HEK293 (cell line): Measurements from ENCODE around the gene GJB4.

Experiments
- CTCF ChIA-PET: fragments of 350-600 bp; formaldehyde crosslinking; extraction: SDS; loops from one replicate; lab custom pipeline; 2021; ENCODE audit warnings: antibody characterized with exemption; lab: Yijun Ruan, JAX
- POLR2A ChIA-PET: fragments of 300-600 bp; formaldehyde crosslinking; extraction: SDS; loops from one replicate; lab custom pipeline; 2020; ENCODE audit warnings: antibody characterized with exemption, inconsistent platforms; lab: Yijun Ruan, JAX
- H3K27ac ChIP-seq: fragments of 200-500 bp; sonication (Bioruptor generic); 2 replicates; pipeline ENCODE4 v1.5.1; 2014; ENCODE audit warnings: low read depth, low read length, control low read depth, inconsistent platforms; ENCODE audit errors: extremely low read depth
- H3K36me3 ChIP-seq, 2 experiments: fragments of 200-500 bp in 1 of 2; sonication (Bioruptor generic) in 1 of 2; 1 replicate in 1 of 2; 2 replicates in 1 of 2; pipeline ENCODE4 v1.5.1; 2014 to 2017; ENCODE audit warnings: inconsistent platforms in 2 of 2, low read length in 2 of 2; ENCODE audit not compliant: control insufficient read depth in 2 of 2, insufficient read depth in 1 of 2
- H3K4me1 ChIP-seq: fragments of 200-500 bp; sonication (Bioruptor generic); 2 replicates; pipeline ENCODE4 v1.5.1; 2014; ENCODE audit warnings: mild to moderate bottlenecking, low read length, inconsistent platforms; ENCODE audit not compliant: control insufficient read depth, insufficient read depth
- H3K4me3 ChIP-seq: 2 replicates; pipeline ENCODE4 v1.5.1; 2011; ENCODE audit warnings: low read depth, mild to moderate bottlenecking, control low read depth, low read length, moderate library complexity
- H3K9me3 ChIP-seq: fragments of 200-500 bp; sonication (Bioruptor generic); 2 replicates; pipeline ENCODE4 v1.5.1; 2014; ENCODE audit warnings: low read depth, low read length, inconsistent platforms; ENCODE audit not compliant: control insufficient read depth, insufficient read depth
- BCL11B ChIP-seq: fragments of 450-650 bp; formaldehyde crosslinking; IDR thresholded peaks from 2 replicates; pipeline ENCODE4 v1.5.1; 2016; ENCODE audit warnings: low read depth, missing biosample characterization, missing genetic modification characterization
- ZNF146 ChIP-seq: fragments of 450-650 bp; formaldehyde crosslinking; IDR thresholded peaks from 2 replicates; pipeline ENCODE4 v1.5.1; 2016; ENCODE audit warnings: missing biosample characterization, missing genetic modification characterization
- ZNF157 ChIP-seq: fragments of 450-650 bp; formaldehyde crosslinking; IDR thresholded peaks from 2 replicates; pipeline ENCODE4 v1.5.1; 2016; ENCODE audit warnings: missing biosample characterization, missing genetic modification characterization
- ZNF529 ChIP-seq: fragments of 450-650 bp; formaldehyde crosslinking; IDR thresholded peaks from 2 replicates; pipeline ENCODE4 v1.5.1; 2017; ENCODE audit warnings: missing genetic modification characterization, missing biosample characterization; ENCODE audit not compliant: insufficient replicate concordance
- ZNF558 ChIP-seq: fragments of 450-650 bp; formaldehyde crosslinking; IDR thresholded peaks from 2 replicates; pipeline ENCODE4 v1.5.1; 2016; ENCODE audit warnings: missing biosample characterization, missing genetic modification characterization
- ZNF660 ChIP-seq: fragments of 450-650 bp; IDR thresholded peaks from 2 replicates; pipeline ENCODE4 v1.5.1; 2018; ENCODE audit warnings: missing biosample characterization, mild to moderate bottlenecking, missing genetic modification characterization
- ZNF768 ChIP-seq: fragments of 450-650 bp; formaldehyde crosslinking; IDR thresholded peaks from 2 replicates; pipeline ENCODE4 v1.5.1; 2018; ENCODE audit warnings: missing biosample characterization, mild to moderate bottlenecking, missing genetic modification characterization
- ZNF843 ChIP-seq: fragments of 450-650 bp; formaldehyde crosslinking; IDR thresholded peaks from 2 replicates; pipeline ENCODE4 v1.5.1; 2016; ENCODE audit warnings: missing biosample characterization, missing genetic modification characterization
- TF ChIP-seq, protein P1 (sequence below): fragments of 450-650 bp; formaldehyde crosslinking; IDR thresholded peaks from 2 replicates; pipeline ENCODE4 v1.5.1; 2016; ENCODE audit warnings: missing biosample characterization, missing genetic modification characterization
- TF ChIP-seq, protein P2 (sequence below): fragments of 450-650 bp; formaldehyde crosslinking; IDR thresholded peaks from 2 replicates; pipeline ENCODE4 v1.5.1; 2016; ENCODE audit warnings: missing biosample characterization, missing genetic modification characterization
- TF ChIP-seq, protein P3 (sequence below): fragments of 450-650 bp; formaldehyde crosslinking; IDR thresholded peaks from 2 replicates; pipeline ENCODE4 v1.5.1; 2017; ENCODE audit warnings: missing biosample characterization, missing genetic modification characterization
- TF ChIP-seq, protein P4 (sequence below): fragments of 450-650 bp; formaldehyde crosslinking; IDR thresholded peaks from 2 replicates; pipeline ENCODE4 v1.5.1; 2016; ENCODE audit warnings: missing biosample characterization, missing genetic modification characterization
- TF ChIP-seq, protein P5 (sequence below): fragments of 450-650 bp; formaldehyde crosslinking; IDR thresholded peaks from 2 replicates; pipeline ENCODE4 v1.5.1; 2016; ENCODE audit warnings: missing biosample characterization, missing genetic modification characterization, borderline replicate concordance

Gene GJB4

DNA sequence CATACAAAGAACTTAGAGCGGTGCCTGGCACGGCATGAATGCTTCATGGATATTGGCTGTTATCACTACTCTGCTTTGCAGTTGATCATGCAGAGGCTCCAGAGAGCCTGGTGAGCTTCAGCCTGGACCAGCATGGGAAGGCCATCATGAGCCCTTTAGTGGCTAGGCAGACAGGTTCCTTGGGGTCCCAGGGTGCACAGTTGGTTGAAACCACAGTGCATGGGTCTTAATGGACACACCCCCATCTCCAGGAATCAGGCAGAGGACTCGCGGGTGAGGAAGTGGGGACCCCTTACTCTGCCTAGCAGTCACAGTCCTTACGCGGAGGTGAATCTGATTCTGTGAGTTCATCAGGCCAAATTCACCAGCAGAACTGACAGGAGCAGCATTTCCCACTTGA, 3.6 kb upstream of the GJB4 start (continued):
- TF ChIP-seq ZNF660 (tag by site-specific recombination) (no peak), BCL11B (tag by site-specific recombination) (no peak), ZNF768 (no peak), ZNF529 (tag by site-specific recombination) (no peak)
- TF ChIP-seq, protein P1, sequence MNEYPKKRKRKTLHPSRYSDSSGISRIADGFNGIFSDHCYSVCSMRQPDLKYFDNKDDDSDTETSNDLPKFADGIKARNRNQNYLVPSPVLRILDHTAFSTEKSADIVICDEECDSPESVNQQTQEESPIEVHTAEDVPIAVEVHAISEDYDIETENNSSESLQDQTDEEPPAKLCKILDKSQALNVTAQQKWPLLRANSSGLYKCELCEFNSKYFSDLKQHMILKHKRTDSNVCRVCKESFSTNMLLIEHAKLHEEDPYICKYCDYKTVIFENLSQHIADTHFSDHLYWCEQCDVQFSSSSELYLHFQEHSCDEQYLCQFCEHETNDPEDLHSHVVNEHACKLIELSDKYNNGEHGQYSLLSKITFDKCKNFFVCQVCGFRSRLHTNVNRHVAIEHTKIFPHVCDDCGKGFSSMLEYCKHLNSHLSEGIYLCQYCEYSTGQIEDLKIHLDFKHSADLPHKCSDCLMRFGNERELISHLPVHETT = no peak

DNA sequence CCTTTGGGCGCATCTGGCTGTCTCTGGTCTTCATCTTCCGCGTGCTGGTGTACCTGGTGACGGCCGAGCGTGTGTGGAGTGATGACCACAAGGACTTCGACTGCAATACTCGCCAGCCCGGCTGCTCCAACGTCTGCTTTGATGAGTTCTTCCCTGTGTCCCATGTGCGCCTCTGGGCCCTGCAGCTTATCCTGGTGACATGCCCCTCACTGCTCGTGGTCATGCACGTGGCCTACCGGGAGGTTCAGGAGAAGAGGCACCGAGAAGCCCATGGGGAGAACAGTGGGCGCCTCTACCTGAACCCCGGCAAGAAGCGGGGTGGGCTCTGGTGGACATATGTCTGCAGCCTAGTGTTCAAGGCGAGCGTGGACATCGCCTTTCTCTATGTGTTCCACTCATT, 2.2 kb upstream of the GJB4 start:
- Histone ChIP-seq H3K9me3 (no peaks in the 10 kb centered on the region), H3K27ac (no peak overlapping the region), H3K4me3 (no peak overlapping the region), H3K36me3 (no peaks in the 10 kb centered on the region), H3K4me1 (no peaks in the 10 kb centered on the region)
- ChIA-PET CTCF (interaction anchor here (0.7 to 1.5 kb wide), 2 partner anchors 10 to 15 kb away, joined by 3 to 4 read pairs; no protein-coding TSS in a partner anchor), POLR2A (no interaction called here)
- TF ChIP-seq, protein P2, sequence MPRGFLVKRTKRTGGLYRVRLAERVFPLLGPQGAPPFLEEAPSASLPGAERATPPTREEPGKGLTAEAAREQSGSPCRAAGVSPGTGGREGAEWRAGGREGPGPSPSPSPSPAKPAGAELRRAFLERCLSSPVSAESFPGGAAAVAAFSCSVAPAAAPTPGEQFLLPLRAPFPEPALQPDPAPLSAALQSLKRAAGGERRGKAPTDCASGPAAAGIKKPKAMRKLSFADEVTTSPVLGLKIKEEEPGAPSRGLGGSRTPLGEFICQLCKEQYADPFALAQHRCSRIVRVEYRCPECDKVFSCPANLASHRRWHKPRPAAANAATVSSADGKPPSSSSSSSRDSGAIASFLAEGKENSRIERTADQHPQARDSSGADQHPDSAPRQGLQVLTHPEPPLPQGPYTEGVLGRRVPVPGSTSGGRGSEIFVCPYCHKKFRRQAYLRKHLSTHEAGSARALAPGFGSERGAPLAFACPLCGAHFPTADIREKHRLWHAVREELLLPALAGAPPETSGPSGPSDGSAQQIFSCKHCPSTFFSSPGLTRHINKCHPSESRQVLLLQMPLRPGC (tag by site-specific recombination) = no peak
- no peak for TF ChIP-seq ZNF843
- TF ChIP-seq, protein P3, sequence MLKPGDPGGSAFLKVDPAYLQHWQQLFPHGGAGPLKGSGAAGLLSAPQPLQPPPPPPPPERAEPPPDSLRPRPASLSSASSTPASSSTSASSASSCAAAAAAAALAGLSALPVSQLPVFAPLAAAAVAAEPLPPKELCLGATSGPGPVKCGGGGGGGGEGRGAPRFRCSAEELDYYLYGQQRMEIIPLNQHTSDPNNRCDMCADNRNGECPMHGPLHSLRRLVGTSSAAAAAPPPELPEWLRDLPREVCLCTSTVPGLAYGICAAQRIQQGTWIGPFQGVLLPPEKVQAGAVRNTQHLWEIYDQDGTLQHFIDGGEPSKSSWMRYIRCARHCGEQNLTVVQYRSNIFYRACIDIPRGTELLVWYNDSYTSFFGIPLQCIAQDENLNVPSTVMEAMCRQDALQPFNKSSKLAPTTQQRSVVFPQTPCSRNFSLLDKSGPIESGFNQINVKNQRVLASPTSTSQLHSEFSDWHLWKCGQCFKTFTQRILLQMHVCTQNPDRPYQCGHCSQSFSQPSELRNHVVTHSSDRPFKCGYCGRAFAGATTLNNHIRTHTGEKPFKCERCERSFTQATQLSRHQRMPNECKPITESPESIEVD (tag by site-specific recombination) = no peak
- TF ChIP-seq ZNF146 (tag by site-specific recombination) = no peak
- TF ChIP-seq ZNF558 (tag by site-specific recombination) = no peak
- TF ChIP-seq, protein P4, sequence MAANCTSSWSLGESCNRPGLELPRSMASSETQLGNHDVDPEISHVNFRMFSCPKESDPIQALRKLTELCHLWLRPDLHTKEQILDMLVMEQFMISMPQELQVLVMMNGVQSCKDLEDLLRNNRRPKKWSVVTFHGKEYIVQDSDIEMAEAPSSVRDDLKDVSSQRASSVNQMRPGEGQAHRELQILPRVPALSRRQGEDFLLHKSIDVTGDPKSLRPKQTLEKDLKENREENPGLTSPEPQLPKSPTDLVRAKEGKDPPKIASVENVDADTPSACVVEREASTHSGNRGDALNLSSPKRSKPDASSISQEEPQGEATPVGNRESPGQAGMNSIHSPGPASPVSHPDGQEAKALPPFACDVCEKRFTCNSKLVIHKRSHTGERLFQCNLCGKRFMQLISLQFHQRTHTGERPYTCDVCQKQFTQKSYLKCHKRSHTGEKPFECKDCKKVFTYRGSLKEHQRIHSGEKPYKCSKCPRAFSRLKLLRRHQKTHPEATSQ (tag by site-specific recombination) = no peak
- TF ChIP-seq ZNF157 = no peak
- TF ChIP-seq, protein P5, sequence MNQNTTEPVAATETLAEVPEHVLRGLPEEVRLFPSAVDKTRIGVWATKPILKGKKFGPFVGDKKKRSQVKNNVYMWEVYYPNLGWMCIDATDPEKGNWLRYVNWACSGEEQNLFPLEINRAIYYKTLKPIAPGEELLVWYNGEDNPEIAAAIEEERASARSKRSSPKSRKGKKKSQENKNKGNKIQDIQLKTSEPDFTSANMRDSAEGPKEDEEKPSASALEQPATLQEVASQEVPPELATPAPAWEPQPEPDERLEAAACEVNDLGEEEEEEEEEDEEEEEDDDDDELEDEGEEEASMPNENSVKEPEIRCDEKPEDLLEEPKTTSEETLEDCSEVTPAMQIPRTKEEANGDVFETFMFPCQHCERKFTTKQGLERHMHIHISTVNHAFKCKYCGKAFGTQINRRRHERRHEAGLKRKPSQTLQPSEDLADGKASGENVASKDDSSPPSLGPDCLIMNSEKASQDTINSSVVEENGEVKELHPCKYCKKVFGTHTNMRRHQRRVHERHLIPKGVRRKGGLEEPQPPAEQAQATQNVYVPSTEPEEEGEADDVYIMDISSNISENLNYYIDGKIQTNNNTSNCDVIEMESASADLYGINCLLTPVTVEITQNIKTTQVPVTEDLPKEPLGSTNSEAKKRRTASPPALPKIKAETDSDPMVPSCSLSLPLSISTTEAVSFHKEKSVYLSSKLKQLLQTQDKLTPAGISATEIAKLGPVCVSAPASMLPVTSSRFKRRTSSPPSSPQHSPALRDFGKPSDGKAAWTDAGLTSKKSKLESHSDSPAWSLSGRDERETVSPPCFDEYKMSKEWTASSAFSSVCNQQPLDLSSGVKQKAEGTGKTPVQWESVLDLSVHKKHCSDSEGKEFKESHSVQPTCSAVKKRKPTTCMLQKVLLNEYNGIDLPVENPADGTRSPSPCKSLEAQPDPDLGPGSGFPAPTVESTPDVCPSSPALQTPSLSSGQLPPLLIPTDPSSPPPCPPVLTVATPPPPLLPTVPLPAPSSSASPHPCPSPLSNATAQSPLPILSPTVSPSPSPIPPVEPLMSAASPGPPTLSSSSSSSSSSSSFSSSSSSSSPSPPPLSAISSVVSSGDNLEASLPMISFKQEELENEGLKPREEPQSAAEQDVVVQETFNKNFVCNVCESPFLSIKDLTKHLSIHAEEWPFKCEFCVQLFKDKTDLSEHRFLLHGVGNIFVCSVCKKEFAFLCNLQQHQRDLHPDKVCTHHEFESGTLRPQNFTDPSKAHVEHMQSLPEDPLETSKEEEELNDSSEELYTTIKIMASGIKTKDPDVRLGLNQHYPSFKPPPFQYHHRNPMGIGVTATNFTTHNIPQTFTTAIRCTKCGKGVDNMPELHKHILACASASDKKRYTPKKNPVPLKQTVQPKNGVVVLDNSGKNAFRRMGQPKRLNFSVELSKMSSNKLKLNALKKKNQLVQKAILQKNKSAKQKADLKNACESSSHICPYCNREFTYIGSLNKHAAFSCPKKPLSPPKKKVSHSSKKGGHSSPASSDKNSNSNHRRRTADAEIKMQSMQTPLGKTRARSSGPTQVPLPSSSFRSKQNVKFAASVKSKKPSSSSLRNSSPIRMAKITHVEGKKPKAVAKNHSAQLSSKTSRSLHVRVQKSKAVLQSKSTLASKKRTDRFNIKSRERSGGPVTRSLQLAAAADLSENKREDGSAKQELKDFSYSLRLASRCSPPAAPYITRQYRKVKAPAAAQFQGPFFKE (tag by site-specific recombination) = no peak
